HG03342 (cell line): ENCODE results near the gene C2CD2.

Experiments
- ATAC-seq: cut with Tn5 transposase; IDR thresholded peaks from one replicate; pipeline ENCODE4 v1.9.1; 2021; ENCODE audit warnings: mild to moderate bottlenecking, moderate library complexity; ENCODE audit not compliant: unreplicated experiment

Gene C2CD2

GRCh38 chr21:41916888-41917433 lies 36.9 kb downstream of the C2CD2 start:
- ATAC-seq = no peak

DNA sequence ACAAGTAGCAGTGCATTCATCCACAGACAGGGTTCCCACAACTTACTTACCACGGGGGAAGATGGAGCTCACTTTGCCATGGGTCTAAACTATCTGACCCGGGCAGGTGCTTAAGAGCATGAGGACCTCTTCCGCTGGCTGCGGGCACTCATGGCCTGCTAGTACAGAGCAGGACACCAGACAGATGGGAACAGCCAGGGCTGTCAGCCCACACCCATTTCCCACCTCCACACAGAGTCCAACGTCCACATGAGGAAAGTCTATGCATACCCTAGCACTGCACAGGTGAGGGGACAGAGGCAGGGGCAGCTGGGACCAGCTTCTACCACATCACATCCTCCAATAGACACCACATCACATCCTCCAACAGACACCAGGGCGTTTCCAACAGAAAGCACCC lies 38.9 kb downstream of the C2CD2 start:
- no peak for ATAC-seq

DNA sequence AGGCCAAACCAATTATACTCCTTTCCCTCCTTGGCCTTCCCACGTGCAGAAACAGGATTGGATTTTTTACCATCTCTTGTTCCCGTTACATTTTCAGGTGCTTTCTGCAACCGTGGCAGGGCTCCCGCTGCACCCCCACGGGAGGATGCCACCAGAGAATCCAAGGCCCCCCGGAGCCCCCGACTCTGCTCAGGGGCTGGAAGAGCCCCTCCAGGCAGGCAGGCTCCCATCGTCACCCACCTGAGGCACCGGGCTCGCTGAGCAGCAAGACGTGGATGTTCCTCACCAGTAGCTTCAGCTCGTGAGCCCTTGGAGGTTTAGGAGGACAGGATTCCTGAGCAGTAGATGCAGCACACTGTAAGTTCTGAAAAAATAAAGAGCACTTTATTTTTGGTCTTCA lies 39.5 kb downstream of the C2CD2 start:
- no peak for ATAC-seq

GRCh38 chr21:41913230-41913629 lies 40.6 kb downstream of the C2CD2 start:
- no peak for ATAC-seq

GRCh38 chr21:41908829-41909228 lies 45.0 kb downstream of the C2CD2 start:
- no peak for ATAC-seq

- ATAC-seq = no peak
Measured at GRCh38 chr21:41907496-41908258, 46.1 kb downstream of the C2CD2 start.

DNA sequence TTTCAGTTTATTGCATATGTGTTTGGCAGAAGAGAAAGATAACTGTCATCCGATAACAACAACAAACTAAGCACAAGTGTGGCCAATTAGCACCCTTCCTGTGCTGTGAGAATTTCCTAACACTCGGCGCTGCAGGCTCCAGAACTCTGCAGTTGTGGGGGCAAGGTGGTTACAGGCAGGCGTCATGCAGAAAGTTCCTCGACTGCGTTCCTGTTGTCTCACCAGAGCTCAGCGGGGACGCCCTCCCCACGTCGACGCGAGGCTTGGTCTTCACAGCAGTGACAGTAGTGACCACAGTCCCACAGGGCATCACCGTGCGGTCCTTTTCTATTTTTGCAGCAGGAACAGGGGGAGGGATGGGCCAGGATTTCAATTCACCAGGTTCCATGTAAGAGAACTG lies 47.0 kb downstream of the C2CD2 start:
- no peak for ATAC-seq

- ATAC-seq = no peak
Measured at GRCh38 chr21:41903559-41904351, 50.1 kb downstream of the C2CD2 start.

DNA sequence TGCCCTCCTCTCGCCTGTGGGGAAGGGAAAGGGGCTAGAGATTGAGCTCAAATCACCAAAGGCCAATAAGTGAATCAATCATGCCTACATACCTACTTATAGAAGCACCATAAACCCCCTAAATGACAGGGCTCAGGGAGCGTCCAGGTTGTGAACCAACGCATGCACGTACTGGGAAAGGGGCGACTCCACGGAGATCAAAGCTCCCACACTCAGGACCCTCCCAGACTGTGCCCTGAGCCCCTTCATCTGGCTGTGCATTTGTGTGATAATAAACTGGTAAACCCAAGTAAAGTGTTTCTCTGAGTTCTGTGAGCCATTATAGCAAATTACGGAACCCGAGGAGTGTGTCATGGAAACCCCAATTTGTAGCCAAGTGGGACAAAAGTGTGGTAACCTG lies 50.9 kb downstream of the C2CD2 start:
- ATAC-seq = no peak

- no peak for ATAC-seq
Measured at GRCh38 chr21:41901782-41902181, 52.0 kb downstream of the C2CD2 start.

DNA sequence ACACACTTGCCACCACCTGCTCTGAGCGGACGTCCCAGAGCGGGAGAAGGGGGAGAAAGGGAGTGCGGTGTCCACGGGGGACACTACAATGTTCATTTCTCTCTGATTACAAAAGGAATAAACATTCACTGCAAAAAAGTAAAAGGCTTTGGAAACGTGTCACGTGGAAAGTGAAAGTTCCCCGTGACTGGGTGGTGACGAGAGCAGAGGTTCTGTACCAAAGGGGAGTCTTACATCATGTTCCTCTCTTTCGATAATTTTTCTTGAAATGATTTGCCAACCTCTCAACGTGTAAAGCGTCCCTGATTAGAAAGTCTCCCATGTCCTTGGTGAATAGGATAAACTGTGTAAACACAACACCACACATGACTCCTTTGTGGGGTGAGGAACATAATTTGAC lies 52.7 kb downstream of the C2CD2 start:
- ATAC-seq = no peak

DNA sequence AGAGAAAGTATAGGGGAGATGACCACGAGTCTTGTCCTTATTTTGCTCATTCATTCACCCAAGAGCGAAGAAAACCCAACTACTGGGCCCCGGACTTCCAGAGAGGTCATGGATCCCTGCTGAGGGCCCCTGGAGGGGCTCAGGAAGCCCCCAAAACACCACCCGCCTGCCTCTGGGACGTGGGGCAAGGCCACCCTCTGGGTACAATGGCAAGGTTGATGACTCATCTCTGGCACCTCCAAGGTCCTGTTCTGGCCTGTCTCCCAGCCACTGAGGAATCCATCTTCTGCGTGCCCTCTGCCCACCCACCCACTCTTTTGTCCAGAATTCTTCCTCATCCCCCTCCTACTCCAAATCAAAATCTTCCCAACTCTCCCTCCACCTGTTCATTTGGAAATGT lies 53.4 kb downstream of the C2CD2 start:
- no peak for ATAC-seq

- no peak for ATAC-seq
Measured at GRCh38 chr21:41899426-41900202, 54.2 kb downstream of the C2CD2 start.

- no peak for ATAC-seq
Measured at GRCh38 chr21:41898998-41899397, 54.8 kb downstream of the C2CD2 start.

- no peak for ATAC-seq
Measured at GRCh38 chr21:41897700-41898099, 56.1 kb downstream of the C2CD2 start.

DNA sequence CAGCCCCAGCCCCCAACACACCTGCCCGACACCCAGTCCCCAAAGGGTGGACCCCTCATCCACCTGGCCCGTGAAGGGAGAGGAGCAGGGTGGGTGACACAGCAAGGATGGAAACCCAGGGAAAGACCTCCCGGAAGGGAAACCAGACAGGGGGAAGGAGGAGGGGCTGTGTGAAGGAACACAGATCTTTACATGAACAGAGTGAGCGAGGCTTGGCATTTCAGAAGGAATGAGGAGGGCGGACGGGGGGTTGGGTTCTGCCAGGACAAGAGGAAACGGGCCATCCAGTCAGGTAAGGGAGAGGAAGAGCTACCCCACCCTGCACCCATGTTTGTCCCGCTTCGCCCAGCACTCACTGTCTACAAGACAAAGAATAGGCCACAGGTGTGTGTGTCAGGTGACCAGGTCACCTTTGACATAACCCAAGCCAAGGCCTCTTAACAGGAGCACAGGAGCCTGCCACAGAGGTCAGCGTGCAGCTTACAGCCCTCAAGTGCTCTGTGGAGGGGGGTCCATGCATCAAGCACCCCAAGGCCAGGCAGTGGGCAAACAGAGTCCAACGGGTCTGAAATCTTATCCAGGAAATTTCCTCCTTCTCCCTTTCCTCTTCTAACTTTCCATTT lies 56.7 kb downstream of the C2CD2 start:
- no peak for ATAC-seq

DNA sequence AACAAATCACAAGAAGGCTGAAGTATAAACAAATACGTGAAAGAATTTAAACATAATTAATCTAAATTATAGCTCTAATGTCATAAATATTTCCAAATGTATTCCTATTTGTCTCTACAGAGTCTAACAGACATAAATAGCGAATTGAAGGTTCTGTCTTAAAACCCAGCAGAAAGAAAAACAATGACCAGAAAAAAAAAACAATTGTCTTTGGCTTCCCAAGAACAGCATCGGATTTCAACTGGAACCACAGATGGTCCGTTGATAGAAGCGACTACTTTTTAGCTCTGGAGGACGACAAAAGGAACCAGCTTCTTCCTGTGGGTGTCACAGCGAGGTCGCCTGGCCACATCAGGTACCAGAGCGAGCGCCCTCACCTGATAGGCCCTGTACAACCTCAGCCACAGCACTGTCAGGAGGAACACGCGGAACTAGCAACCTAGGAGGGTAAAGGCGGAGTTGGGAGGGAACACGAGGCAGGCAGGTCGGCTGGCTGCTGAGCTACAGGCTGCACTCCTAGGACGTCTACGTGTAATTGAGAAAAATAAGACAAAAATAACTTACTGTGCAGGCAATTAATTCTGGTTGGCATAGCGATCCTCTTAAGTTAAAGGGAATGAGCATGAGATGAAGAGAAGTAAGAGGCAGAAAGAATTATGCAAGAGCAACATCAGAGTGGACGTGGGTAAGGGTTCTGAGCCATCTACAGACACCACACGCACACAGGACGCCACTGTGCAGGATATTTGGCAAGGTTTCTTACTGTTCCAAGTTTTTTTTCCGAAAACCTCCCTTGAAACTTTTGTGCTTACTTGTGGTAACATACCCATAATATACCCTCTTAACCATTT lies 58.0 kb downstream of the C2CD2 start:
- ATAC-seq = no peak

- no peak for ATAC-seq
Measured at GRCh38 chr21:41894922-41895557, 58.8 kb downstream of the C2CD2 start.

GRCh38 chr21:41894511-41894910 lies 59.3 kb downstream of the C2CD2 start:
- ATAC-seq = no peak
